MV-4-11 (cell line): Measurements from ENCODE around the gene ZSWIM4.

Experiments
- DNase-seq: peaks from one replicate; lab custom pipeline; 2025; lab: John Stamatoyannopoulos, UW

ZSWIM4 gene

GRCh38 chr19:13812544-13812943 lies 17.3 kb downstream of the ZSWIM4 start:
- no peak for DNase-seq

DNA sequence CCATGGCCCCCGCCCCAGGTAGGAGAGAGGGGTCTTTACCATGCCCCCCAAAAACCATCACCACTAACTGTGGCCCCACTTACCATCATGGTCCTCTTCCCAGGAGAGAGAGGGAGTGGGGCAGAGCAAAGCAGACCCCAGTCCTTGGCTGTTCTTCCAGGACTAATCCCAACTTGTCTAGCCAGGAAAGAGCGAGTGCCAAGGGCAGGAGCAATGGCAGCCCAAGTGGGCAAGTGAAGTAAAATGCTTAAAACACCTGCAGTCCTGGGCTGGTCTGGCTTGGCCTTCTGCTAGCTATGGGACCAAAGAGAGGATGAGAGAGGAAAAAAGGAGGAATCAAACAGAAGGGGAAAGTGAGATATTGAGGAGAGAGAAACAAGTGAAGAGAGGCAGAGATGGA lies 17.9 kb downstream of the ZSWIM4 start:
- no peak for DNase-seq

- DNase-seq, result no peak
Measured at GRCh38 chr19:13814550-13814949, 19.3 kb downstream of the ZSWIM4 start.

DNA sequence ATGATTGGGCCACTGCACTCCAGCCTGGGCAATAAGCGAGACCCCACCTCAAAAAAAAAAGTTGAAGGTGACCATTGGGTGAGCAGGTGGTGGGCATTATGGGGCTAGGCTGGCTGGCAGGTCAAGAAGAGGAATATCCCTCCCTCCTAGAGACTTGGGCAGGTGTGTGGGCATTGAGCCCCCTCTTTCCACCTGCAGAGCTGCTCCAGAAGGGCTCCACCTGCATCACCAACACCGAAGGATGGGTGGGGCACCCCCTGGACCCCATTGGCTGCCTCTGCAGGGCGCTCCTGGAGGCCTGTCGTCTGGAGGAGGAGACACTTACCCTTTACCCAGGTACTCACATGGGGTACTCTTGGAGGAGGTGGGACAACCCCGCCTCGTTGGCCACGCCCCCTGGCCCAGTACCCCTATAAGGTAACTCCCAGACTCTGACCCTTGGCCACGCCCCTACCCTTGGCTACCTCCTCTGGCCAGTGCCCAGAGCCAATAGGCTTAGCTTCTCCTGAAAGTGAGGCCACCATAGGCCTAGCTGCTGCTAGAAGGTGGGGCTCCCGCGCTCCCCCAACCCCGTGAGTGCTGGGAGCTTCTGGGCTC lies 21.9 kb downstream of the ZSWIM4 start:
- no peak for DNase-seq

DNA sequence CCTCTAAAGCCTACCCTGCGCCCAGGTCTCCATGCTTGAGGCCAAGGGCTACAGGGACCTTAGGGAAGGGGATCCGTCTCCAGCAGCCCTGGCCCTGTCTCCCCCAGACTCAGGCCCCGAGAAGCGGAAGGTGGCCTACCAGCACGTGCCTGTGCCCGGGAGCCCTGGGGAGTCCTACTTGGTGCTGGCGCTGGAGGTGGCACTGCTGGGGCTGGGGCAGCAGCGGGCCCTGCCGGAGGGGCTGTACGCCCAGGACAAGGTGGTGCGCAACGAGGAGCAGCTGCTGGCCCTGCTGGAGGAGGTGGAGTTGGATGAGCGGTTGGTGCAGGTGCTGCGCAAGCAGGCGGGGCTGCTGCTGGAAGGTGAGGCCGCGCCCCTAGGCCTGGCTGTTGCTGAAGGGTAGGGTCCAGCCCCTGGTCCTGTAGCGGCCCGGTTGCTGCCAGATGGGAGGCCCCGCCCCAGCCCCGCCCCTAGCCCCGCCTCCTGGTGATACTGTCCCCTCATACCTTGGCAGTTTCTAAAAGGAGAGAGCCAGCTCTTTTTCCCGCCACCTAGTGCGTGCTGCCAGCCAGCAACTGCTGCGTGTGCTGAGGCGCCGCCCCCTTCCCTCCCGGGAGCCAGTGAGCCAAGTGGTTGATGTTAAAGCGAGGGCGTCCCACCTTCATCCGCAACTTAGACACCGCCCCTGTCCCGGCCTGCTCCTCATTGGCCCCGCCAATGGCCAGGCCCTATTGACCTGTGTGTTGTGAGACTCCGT lies 22.6 kb downstream of the ZSWIM4 start:
- DNase-seq, result no peak

DNA sequence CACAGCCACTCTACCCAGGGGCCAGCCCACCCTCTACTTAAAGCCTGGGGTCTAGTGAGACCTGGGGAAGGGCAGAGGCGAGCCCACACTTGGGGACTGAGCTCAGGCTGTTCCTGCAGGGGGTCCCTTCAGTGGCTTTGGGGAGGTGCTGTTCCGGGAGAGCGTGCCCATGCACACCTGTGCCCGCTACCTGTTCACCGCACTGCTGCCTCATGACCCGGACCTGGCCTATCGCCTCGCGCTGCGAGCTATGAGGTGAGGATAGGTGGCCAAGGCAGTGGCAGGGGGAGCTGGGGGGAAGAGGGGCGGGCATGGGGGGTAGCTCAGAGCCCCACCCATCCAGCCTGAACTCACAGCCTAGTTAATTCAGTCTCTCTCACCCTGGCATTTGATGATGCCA lies 24.0 kb downstream of the ZSWIM4 start:
- no peak for DNase-seq

GRCh38 chr19:13821292-13821691 lies 26.0 kb downstream of the ZSWIM4 start:
- no peak for DNase-seq

DNA sequence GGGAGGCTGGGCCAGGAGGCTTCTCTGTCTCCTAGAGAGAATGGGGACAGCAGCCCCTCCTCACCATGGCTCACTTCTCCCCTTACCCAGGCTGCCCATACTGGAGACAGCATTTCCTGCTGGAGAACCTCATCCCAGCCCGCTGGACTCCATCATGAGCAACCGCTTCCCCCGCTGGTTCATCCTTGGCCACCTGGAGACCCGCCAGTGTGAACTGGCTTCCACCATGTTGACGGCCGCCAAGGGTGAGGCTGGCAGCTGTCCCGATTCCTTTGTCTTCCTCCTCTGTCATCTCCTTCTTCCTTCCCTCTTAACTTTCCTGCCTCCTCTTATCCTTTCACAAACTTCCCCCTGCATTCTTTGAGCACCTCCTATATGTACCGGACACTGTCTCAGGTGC lies 28.0 kb downstream of the ZSWIM4 start:
- no peak for DNase-seq

DNA sequence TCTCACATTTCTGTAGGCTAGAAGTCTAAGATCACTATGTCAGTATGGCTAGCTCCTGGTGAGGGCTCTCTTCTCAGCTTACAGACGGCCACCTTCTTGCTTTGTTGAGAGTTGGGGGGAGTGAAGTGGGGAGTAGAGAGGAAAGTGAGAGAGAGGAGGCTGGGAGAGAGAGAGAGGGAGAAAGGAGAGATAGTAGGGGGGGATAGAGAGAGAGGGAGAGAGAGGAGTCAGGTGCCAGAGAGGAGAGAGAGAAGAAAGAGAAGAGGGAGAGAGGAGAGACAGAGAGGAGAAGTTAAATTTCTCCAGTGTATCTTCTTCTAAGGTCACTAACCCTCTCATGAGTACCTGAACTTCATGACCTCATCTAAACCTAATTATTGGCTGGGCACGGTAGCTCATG lies 28.7 kb downstream of the ZSWIM4 start:
- DNase-seq, result no peak

DNA sequence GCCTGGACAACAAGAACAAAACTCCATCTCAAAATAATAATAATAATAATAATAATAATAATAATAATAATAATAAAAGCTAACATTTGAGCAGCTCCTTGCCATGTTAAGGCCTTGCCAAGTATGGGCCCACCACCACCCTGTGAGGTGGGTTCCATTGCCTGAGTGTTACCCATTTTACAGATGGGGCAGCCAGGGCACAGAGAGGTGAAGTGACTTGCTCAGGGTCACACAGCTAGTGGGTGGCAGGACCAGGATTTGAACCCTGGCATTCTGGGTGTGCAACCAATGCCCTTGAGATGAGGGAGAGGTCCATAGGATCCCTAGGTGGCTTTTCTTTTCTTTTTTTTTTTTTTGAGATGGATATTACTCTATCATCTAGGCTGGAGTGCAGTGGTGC lies 29.5 kb downstream of the ZSWIM4 start:
- no peak for DNase-seq

- peak; percentile 36 for DNase-seq
Measured at GRCh38 chr19:13825489-13826441, 30.5 kb downstream of the ZSWIM4 start.

DNA sequence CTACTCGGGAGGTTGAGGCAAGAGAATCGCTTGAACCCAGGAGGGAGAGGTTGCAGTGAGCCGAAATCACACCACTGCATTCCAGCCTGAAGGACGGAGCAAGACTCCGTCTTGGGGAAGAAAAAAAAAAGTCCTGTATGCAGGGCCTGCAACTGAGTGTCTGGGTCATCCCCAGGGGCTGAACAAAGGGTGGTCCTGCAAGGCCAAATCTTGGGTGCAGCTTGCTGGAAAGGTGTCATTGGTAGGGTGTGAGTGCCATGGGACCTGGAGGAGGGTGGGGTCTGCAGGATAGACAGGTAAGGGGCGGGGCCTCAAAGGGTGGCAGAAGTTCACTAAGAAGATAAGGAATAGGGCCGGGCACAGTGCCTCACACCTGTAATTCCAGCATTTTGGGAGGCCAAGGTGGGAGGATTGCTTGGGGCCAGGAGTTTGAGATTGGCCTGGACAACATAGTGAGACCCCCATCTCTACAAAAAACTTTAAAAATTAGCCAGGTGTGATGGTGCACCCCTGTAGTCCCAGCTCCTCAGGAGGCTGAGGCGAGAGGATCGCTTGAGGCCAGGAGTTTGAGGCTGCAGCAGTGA lies 31.5 kb downstream of the ZSWIM4 start:
- DNase-seq, result no peak

DNA sequence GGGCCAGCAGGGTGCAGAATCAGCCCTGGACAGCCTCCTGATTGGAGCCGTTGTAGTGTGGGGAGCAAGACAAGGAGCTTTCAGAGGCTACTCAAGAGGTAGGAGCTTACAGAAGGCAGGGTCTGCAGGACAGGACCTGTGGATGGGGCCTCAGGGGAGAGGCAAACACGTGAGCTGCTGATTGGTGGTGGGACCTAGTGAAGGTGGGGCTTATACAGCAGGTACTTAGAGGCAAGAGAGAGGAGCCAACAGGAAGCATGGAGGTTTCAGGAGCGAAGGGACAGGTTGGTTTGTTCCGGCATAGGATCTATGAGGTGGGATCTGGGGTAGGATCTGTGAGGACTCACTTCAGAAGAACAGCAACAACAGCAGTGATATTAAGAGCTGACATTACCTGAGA lies 32.4 kb downstream of the ZSWIM4 start:
- no peak for DNase-seq

GRCh38 chr19:13830114-13830740 lies 35.0 kb downstream of the ZSWIM4 start:
- DNase-seq, result no peak

- DNase-seq, result no peak
Measured at GRCh38 chr19:13830741-13831536, 35.7 kb downstream of the ZSWIM4 start.

GRCh38 chr19:13831537-13832467 lies 36.6 kb downstream of the ZSWIM4 start:
- no peak for DNase-seq

DNA sequence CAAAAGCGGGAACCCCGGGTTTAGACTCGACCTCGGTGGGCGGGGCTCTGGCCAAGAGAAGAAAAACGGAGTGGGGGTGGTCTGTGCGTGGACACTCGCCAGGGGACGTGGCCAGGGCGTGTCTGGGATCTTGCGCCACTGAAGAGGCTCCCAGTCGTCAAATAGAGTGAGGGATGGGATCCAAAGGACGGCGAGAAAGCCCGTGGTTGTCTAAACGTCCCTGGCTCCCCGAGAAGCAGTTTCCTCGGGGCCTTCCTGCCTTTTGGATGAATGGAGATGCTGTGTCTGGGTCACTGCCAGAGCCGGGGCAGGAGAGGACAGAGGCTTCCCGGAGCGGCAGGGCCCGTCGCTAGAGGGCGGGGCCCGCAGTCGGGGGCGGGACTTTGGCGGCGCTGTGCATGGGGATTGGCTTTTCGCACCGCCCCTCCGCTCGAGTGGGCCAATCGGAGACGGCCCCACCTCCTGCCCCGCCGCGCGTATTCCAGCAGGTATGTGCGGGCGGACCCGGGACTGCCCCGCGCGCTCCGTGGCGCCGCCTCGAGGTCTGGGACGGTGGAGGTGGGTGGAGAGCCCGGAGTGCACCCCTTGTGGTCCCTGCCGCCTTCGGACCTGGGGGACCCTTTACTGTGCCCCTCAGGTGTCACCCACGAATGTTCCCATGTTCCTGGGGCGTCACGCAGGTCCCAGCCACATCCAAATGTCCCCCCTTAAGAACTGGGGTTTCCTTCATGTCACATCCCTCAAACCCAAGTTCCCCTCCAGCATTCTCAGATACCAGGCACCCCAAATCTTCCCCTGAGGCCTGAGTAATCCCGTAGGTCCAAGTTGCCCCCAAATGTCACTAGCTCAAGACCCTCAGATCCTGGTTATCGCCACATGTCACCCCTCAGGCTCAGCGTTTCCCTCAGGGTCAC lies 38.3 kb downstream of the ZSWIM4 start:
- peak; percentile 82 for DNase-seq

DNA sequence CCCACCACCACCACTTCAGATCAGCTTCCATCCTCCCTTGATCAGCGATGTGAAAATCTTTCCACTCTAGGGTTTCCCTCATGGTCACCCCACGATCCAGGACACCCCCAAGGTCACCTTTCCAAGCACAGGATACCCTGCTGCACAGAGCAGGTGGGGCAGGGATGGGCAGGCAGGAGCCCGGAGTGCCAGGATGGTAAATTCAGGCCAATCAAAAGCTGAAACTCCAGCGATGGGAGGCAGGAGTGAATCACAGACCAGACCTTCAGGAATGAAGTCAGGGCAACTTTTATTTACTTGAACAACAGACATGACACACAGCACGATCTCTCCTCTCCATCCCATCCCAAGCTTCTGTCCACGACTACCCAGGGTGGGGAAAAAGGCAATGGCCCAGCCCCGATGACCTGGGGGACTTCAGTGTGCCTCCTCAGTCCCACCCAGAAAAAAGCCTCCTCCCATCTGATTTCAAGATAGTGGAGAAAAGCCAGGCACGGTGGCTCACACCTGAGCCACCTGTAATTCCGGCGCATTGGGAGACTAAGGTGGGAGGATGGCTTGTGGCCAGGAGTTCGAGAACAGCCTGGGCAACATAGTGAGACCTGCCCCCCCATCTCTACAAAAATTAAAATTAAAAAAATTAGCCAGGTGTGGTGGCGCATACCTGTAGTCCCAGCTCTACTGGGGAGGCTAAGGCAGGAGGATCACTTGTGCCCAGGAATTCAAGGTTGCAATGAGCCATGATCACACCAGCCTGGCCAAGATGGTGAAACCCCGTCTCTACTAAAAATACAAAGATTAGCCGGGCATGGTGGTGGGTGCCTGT lies 39.2 kb downstream of the ZSWIM4 start:
- no peak for DNase-seq
